OCI-LY7 (cell line): ENCODE measurements around the gene ELMO2. TPM values are rescaled to one million over a fixed set of nuclear protein-coding genes. Genes with fewer than 3 reads are reported as not detected.

Experiments used
- BruUV-seq: library from RNA; stranded (reverse); fragments of 400-500 nt; replicated peaks from 2 replicates; lab custom pipeline; 2021; lab: Mats Ljungman, UMichigan
- CTCF ChIA-PET: fragments of 300-600 bp; sonication (Branson Sonifier 250); formaldehyde crosslinking; loops from one replicate; lab custom pipeline; 2022; ENCODE audit warnings: antibody characterized with exemption; ENCODE audit not compliant: unreplicated experiment; lab: Charles Lee
- POLR2A ChIA-PET: fragments of 300-600 bp; sonication (Branson Sonifier 250); formaldehyde crosslinking; loops from one replicate; lab custom pipeline; 2022; ENCODE audit warnings: antibody characterized with exemption; lab: Charles Lee
- DNase-seq: peaks from one replicate; pipeline ENCODE4 v3.0.0-alpha.2; 2015; ENCODE audit warnings: low spot score
- H2AFZ ChIP-seq: fragments of 200-600 bp; sonication (generic), shearing (Covaris generic); 2 replicates; pipeline ENCODE4 v1.6.1; 2014; ENCODE audit warnings: mild to moderate bottlenecking, antibody characterized with exemption, low read length, moderate library complexity
- H3K27ac ChIP-seq: fragments of 200-600 bp; sonication (generic); 2 replicates; pipeline ENCODE4 v1.5.1; 2014; ENCODE audit warnings: mixed run types, low read depth, mild to moderate bottlenecking, moderate library complexity, low read length, inconsistent platforms; ENCODE audit not compliant: poor library complexity, severe bottlenecking
- H3K36me3 ChIP-seq: fragments of 200-600 bp; sonication (generic); 2 replicates; pipeline ENCODE4 v1.6.1; 2014; ENCODE audit warnings: mild to moderate bottlenecking, antibody characterized with exemption, low read length, moderate library complexity, mixed read lengths; ENCODE audit not compliant: insufficient read depth
- H3K4me1 ChIP-seq: fragments of 200-600 bp; sonication (generic); 2 replicates; pipeline ENCODE4 v1.5.1; 2014; ENCODE audit warnings: mild to moderate bottlenecking, low read length; ENCODE audit not compliant: insufficient read depth, poor library complexity, severe bottlenecking
- H3K4me2 ChIP-seq: fragments of 200-600 bp; sonication (generic); 2 replicates; pipeline ENCODE4 v1.6.1; 2014; ENCODE audit warnings: mild to moderate bottlenecking, low read length
- H3K4me3 ChIP-seq: fragments of 200-600 bp; sonication (generic); 2 replicates; pipeline ENCODE4 v1.5.1; 2014; ENCODE audit warnings: mild to moderate bottlenecking, low read depth, low read length; ENCODE audit not compliant: poor library complexity, severe bottlenecking
- H3K79me2 ChIP-seq: fragments of 200-600 bp; sonication (generic); 2 replicates; pipeline ENCODE4 v1.6.1; 2016; ENCODE audit warnings: low read depth, mild to moderate bottlenecking, low read length, moderate library complexity, mixed read lengths; ENCODE audit not compliant: insufficient read depth
- H3K9me2 ChIP-seq: fragments of 200-600 bp; sonication (generic); 2 replicates; pipeline ENCODE4 v1.6.1; 2016; ENCODE audit warnings: mild to moderate bottlenecking, low read length, mixed read lengths; ENCODE audit not compliant: insufficient read depth
- H3K9me3 ChIP-seq: fragments of 200-600 bp; sonication (generic); 2 replicates; pipeline ENCODE4 v1.6.1; 2014; ENCODE audit warnings: mild to moderate bottlenecking, mixed run types, low read length, mixed read lengths
- H4K20me1 ChIP-seq: fragments of 200-600 bp; sonication (generic); 2 replicates; pipeline ENCODE4 v1.6.1; 2014; ENCODE audit warnings: mild to moderate bottlenecking, antibody characterized with exemption, low read length, moderate library complexity, mixed read lengths; ENCODE audit not compliant: insufficient read depth
- EZH2phosphoT487 ChIP-seq: fragments of 200-600 bp; sonication (generic); IDR thresholded peaks from 2 replicates; pipeline ENCODE4 v1.6.1; 2018; ENCODE audit warnings: low read depth, borderline replicate concordance, mild to moderate bottlenecking, mixed run types, antibody characterized with exemption, low read length, moderate library complexity, mixed read lengths
- intact Hi-C: fragments of 100-400 bp; cut with micrococcal nuclease; formaldehyde crosslinking; loops from one replicate; pipeline ENCODE4 v1.10.0; 2022; ENCODE audit not compliant: unreplicated experiment
- total RNA-seq, 2 experiments: library from RNA; depleted of rRNA in 1 of 2; stranded (reverse); fragments of >200 nt in 1 of 2; shearing (Covaris generic) in 1 of 2; gene quantifications; 2 replicates each; pipeline ENCODE4 v1.2.3, GENCODE V29; 2014 to 2022
- TF ChIP-seq, protein P1 (sequence below): fragments of 200-600 bp; sonication (generic); conservative IDR thresholded peaks from 2 replicates; pipeline ENCODE4 v1.5.1; 2014; ENCODE audit warnings: mild to moderate bottlenecking, antibody characterized with exemption, low read length, moderate library complexity, mixed read lengths

ELMO2 gene
- total RNA-seq, 2 experiments from 2014 or later: 16.0 to 36.4 TPM

GRCh38 chr20:46430921-46431712, 24.7 kb upstream of the ELMO2 start:
- H3K9me3 ChIP-seq: no peaks in the 10 kb centered on the region
- TF ChIP-seq, protein P1, sequence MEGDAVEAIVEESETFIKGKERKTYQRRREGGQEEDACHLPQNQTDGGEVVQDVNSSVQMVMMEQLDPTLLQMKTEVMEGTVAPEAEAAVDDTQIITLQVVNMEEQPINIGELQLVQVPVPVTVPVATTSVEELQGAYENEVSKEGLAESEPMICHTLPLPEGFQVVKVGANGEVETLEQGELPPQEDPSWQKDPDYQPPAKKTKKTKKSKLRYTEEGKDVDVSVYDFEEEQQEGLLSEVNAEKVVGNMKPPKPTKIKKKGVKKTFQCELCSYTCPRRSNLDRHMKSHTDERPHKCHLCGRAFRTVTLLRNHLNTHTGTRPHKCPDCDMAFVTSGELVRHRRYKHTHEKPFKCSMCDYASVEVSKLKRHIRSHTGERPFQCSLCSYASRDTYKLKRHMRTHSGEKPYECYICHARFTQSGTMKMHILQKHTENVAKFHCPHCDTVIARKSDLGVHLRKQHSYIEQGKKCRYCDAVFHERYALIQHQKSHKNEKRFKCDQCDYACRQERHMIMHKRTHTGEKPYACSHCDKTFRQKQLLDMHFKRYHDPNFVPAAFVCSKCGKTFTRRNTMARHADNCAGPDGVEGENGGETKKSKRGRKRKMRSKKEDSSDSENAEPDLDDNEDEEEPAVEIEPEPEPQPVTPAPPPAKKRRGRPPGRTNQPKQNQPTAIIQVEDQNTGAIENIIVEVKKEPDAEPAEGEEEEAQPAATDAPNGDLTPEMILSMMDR: no peak
- TF ChIP-seq EZH2phosphoT487: no peak
- no peak overlapping the region for H3K4me3 ChIP-seq
- ChIA-PET CTCF (no interaction called here), POLR2A (no interaction called here)
- BruUV-seq: no TSS peak
- no peak overlapping the region for H2AFZ ChIP-seq
- no peaks in the 10 kb centered on the region for H3K79me2 ChIP-seq
- H3K27ac ChIP-seq: no peak overlapping the region
- no peak overlapping the region for H3K4me2 ChIP-seq
- no peaks in the 10 kb centered on the region for H3K36me3 ChIP-seq
- no peaks in the 10 kb centered on the region for H3K9me2 ChIP-seq
- no peak for DNase-seq
- intact Hi-C loops: no loop called here
- H3K4me1 ChIP-seq: no peaks in the 10 kb centered on the region
- H4K20me1 ChIP-seq: no peaks in the 10 kb centered on the region

- intact Hi-C loops: no loop called here
- Histone ChIP-seq H3K4me2 (no peak overlapping the region), H4K20me1 (no peaks in the 10 kb centered on the region), H3K27ac (no peak overlapping the region), H3K9me2 (no peaks in the 10 kb centered on the region), H3K36me3 (no peaks in the 10 kb centered on the region), H3K4me3 (no peak overlapping the region), H2AFZ (no peak overlapping the region), H3K4me1 (no peaks in the 10 kb centered on the region), H3K9me3 (no peaks in the 10 kb centered on the region), H3K79me2 (no peaks in the 10 kb centered on the region)
- DNase-seq: no peak
- TF ChIP-seq, protein P1: no peak
- no peak for TF ChIP-seq EZH2phosphoT487
- ChIA-PET POLR2A (interaction anchor here (0.5 kb wide), 1 partner anchor 9 kb away, joined by 3 read pairs; no protein-coding TSS in a partner anchor), CTCF (no interaction called here)
- no TSS peak for BruUV-seq
Measured at GRCh38 chr20:46427384-46427783, 21.0 kb upstream of the ELMO2 start.

- Histone ChIP-seq H2AFZ (no peak overlapping the region), H3K4me2 (no peak overlapping the region), H3K9me2 (no peaks in the 10 kb centered on the region), H4K20me1 (no peaks in the 10 kb centered on the region), H3K27ac (no peak overlapping the region), H3K4me1 (no peaks in the 10 kb centered on the region), H3K79me2 (no peaks in the 10 kb centered on the region), H3K4me3 (no peak overlapping the region), H3K9me3 (no peaks in the 10 kb centered on the region), H3K36me3 (no peaks in the 10 kb centered on the region)
- TF ChIP-seq, protein P1: no peak
- no peak for TF ChIP-seq EZH2phosphoT487
- intact Hi-C loops: no loop called here
- CTCF ChIA-PET: no interaction called here
- BruUV-seq: no TSS peak
- POLR2A ChIA-PET: no interaction called here
- DNase-seq: no peak
Measured at GRCh38 chr20:46423882-46424482, 17.6 kb upstream of the ELMO2 start.
